Liver (tissue), 9 donors: Measurements from ENCODE around the gene PHTF1. TPM values are rescaled to one million over a fixed set of nuclear protein-coding genes. Genes with fewer than 3 reads are reported as not detected.

Source experiments
- DNase-seq: peaks from one replicate; pipeline ENCODE4 v3.0.0-alpha.2; 2017; ENCODE audit warnings: low spot score
- H3K27ac ChIP-seq, 2 donors: one replicate each; pipeline ENCODE4 v1.7.0; 2013; ENCODE audit warnings: inconsistent platforms in 2 of 2, low read length in 2 of 2, control low read depth in 1 of 2, low read depth in 1 of 2, mild to moderate bottlenecking in 1 of 2
- H3K27me3 ChIP-seq, 4 donors: one replicate each; pipeline versions ENCODE4 v1.6.1 to v1.7.0; 2013; ENCODE audit warnings: low read length in 3 of 4, inconsistent platforms in 1 of 4, mild to moderate bottlenecking in 1 of 4, moderate library complexity in 1 of 4; ENCODE audit not compliant: control insufficient read depth in 4 of 4, insufficient read depth in 4 of 4
- H3K36me3 ChIP-seq, 4 donors: one replicate each; pipeline versions ENCODE4 v1.6.1 to v1.7.0; 2013; ENCODE audit warnings: low read length in 3 of 4, mild to moderate bottlenecking in 3 of 4, low read depth in 1 of 4, moderate library complexity in 1 of 4; ENCODE audit not compliant: control insufficient read depth in 4 of 4, insufficient read depth in 3 of 4
- H3K4me1 ChIP-seq, 4 donors: one replicate each; pipeline versions ENCODE4 v1.6.1 to v1.7.0; 2013; ENCODE audit warnings: low read length in 3 of 4, mild to moderate bottlenecking in 3 of 4, moderate library complexity in 1 of 4; ENCODE audit not compliant: control insufficient read depth in 4 of 4, insufficient read depth in 4 of 4
- H3K4me3 ChIP-seq, 3 donors: one replicate each; pipeline versions ENCODE4 v1.6.1 to v1.7.0; 2013; ENCODE audit warnings: low read length in 3 of 3, control low read depth in 1 of 3, low read depth in 1 of 3, mild to moderate bottlenecking in 1 of 3
- H3K9ac ChIP-seq, 2 donors: one replicate each; pipeline ENCODE4 v1.7.0; 2013; ENCODE audit warnings: low read length in 2 of 2, mild to moderate bottlenecking in 2 of 2, moderate library complexity in 2 of 2, control low read depth in 1 of 2, low read depth in 1 of 2
- H3K9me3 ChIP-seq, 4 donors: one replicate each; pipeline versions ENCODE4 v1.6.1 to v1.7.0; 2013; ENCODE audit warnings: low read length in 3 of 4; ENCODE audit not compliant: control insufficient read depth in 4 of 4
- ATF3 ChIP-seq: IDR thresholded peaks from 2 replicates; pipeline ENCODE4 v1.6.1; 2016; ENCODE audit warnings: antibody characterized with exemption
- EGR1 ChIP-seq, 2 donors: IDR thresholded peaks; 2 replicates each; pipeline ENCODE4 v1.6.1; 2016 to 2018; ENCODE audit warnings: antibody characterized with exemption in 2 of 2, low read depth in 2 of 2
- FOXA1 ChIP-seq: IDR thresholded peaks from 2 replicates; pipeline ENCODE4 v1.6.1; 2016; ENCODE audit warnings: antibody characterized with exemption
- FOXA2 ChIP-seq: IDR thresholded peaks from 2 replicates; pipeline ENCODE4 v1.6.1; 2016; ENCODE audit warnings: antibody characterized with exemption
- GABPA ChIP-seq, 2 donors: IDR thresholded peaks in 1 of 2; conservative IDR thresholded peaks in 1 of 2; 2 replicates each; pipeline ENCODE4 v1.6.1; 2016; ENCODE audit warnings: antibody characterized with exemption in 2 of 2, mild to moderate bottlenecking in 1 of 2, moderate library complexity in 1 of 2
- HNF4A ChIP-seq, 2 donors: conservative IDR thresholded peaks; 2 replicates each; pipeline ENCODE4 v1.6.1; 2016; ENCODE audit warnings: antibody characterized with exemption in 2 of 2, mild to moderate bottlenecking in 2 of 2
- HNF4G ChIP-seq: IDR thresholded peaks from 2 replicates; pipeline ENCODE4 v1.6.1; 2016; ENCODE audit warnings: antibody characterized with exemption
- JUND ChIP-seq, 2 donors: IDR thresholded peaks; 2 replicates each; pipeline ENCODE4 v1.6.1; 2016; ENCODE audit warnings: antibody characterized with exemption in 2 of 2
- MAX ChIP-seq: IDR thresholded peaks from 2 replicates; pipeline ENCODE4 v1.6.1; 2016; ENCODE audit warnings: antibody characterized with exemption
- NR2F2 ChIP-seq: IDR thresholded peaks from 2 replicates; pipeline ENCODE4 v1.6.1; 2016; ENCODE audit warnings: antibody characterized with exemption
- RAD21 ChIP-seq, 2 donors: IDR thresholded peaks; 2 replicates each; pipeline ENCODE4 v1.6.1; 2016; ENCODE audit warnings: antibody characterized with exemption in 2 of 2, mild to moderate bottlenecking in 2 of 2
- RXRA ChIP-seq, 2 donors: IDR thresholded peaks; 2 replicates each; pipeline ENCODE4 v1.6.1; 2017 to 2018; ENCODE audit warnings: antibody characterized with exemption in 2 of 2, mild to moderate bottlenecking in 1 of 2
- SP1 ChIP-seq: IDR thresholded peaks from 2 replicates; pipeline ENCODE4 v1.6.1; 2018; ENCODE audit warnings: antibody characterized with exemption, mild to moderate bottlenecking
- TAF1 ChIP-seq: conservative IDR thresholded peaks from 2 replicates; pipeline ENCODE4 v1.6.1; 2016; ENCODE audit warnings: antibody characterized with exemption, mild to moderate bottlenecking
- YY1 ChIP-seq: IDR thresholded peaks from 2 replicates; pipeline ENCODE4 v1.6.1; 2016; ENCODE audit warnings: antibody characterized with exemption, mild to moderate bottlenecking
- polyA plus RNA-seq, 2 donors: library from polyadenylated mRNA; stranded (reverse) in 1 of 2; unstranded in 1 of 2; fragments of 200-250 nt in 1 of 2; fragments of >200 nt in 1 of 2; fragmentation: Nextera tagmentation in 1 of 2; extraction: Ambion mirVana in 1 of 2; gene quantifications; one replicate each; pipeline versions ENCODE4 v1.2.1 to v1.2.3, GENCODE V29; 2013 to 2015
- total RNA-seq, 2 donors: library from RNA; depleted of rRNA; stranded (reverse); fragments of >200 nt; gene quantifications; one replicate each; pipeline ENCODE4 v1.2.3, GENCODE V29; 2014
- TF ChIP-seq, protein P1 (sequence below): fragments of 150-350 bp; IDR thresholded peaks from 2 replicates; pipeline ENCODE4 v1.5.1; 2017; ENCODE audit warnings: improper control_type of control experiment, low read depth, low read length; ENCODE audit not compliant: missing input control
- TF ChIP-seq, protein P2 (sequence below): IDR thresholded peaks from 2 replicates; pipeline ENCODE4 v1.6.1; 2016; ENCODE audit warnings: antibody characterized with exemption
- TF ChIP-seq, protein P3 (sequence below): IDR thresholded peaks from 2 replicates; pipeline ENCODE4 v1.6.1; 2016; ENCODE audit warnings: antibody characterized with exemption, mild to moderate bottlenecking
- donor health status: healthy.
- donor health status: healthy.
- donor health status: healthy.
- donor health status: healthy.
- donor health status: healthy.

PHTF1 gene
- total and polyA plus RNA-seq, 4 donors = 3.2 to 14.0 (median 7.3) TPM

DNA sequence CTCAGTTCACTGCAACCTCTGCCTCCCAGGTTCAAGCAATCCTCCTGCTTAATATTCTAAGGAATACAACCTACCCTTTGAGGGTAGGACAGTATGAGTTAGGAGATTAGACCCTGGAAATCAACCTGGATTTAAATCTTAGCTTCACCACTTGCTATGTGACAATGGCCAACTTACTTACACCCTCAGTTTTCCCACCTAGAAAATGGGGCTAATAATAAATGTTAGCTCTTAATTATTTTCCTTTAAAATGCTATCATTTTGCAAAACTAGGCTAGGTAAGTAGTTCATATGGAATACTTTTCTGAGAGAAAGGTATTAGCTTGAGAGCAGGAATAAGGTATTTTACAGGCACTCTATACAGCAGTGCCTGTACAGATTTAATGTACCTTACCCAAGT is 110.8 kb downstream of the PHTF1 start:
- H3K27me3 ChIP-seq = no peaks in the 10 kb centered on the region
- H3K9ac ChIP-seq = no peak overlapping the region
- H3K9me3 ChIP-seq = no peaks in the 10 kb centered on the region
- no peak for TF ChIP-seq JUND (IDR thresholded peaks at IDR 0.05)
- TF ChIP-seq, protein P1, sequence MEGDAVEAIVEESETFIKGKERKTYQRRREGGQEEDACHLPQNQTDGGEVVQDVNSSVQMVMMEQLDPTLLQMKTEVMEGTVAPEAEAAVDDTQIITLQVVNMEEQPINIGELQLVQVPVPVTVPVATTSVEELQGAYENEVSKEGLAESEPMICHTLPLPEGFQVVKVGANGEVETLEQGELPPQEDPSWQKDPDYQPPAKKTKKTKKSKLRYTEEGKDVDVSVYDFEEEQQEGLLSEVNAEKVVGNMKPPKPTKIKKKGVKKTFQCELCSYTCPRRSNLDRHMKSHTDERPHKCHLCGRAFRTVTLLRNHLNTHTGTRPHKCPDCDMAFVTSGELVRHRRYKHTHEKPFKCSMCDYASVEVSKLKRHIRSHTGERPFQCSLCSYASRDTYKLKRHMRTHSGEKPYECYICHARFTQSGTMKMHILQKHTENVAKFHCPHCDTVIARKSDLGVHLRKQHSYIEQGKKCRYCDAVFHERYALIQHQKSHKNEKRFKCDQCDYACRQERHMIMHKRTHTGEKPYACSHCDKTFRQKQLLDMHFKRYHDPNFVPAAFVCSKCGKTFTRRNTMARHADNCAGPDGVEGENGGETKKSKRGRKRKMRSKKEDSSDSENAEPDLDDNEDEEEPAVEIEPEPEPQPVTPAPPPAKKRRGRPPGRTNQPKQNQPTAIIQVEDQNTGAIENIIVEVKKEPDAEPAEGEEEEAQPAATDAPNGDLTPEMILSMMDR = no peak
- no peak for TF ChIP-seq FOXA1
- no peak for TF ChIP-seq RAD21 (IDR thresholded peaks at IDR 0.05)
- TF ChIP-seq HNF4G = no peak
- no peak for TF ChIP-seq MAX
- no peak for TF ChIP-seq FOXA2
- no peak for TF ChIP-seq GABPA (IDR thresholded peaks at IDR 0.05 in 1 of 2, conservative IDR thresholded peaks at IDR 0.05 in 1 of 2)
- no peak for TF ChIP-seq ATF3
- no peak for TF ChIP-seq YY1
- TF ChIP-seq RXRA (IDR thresholded peaks at IDR 0.05) = no peak
- no peak for TF ChIP-seq EGR1 (IDR thresholded peaks at IDR 0.05; ENCODE audit: low read depth in 2 of 2)
- TF ChIP-seq, protein P2, sequence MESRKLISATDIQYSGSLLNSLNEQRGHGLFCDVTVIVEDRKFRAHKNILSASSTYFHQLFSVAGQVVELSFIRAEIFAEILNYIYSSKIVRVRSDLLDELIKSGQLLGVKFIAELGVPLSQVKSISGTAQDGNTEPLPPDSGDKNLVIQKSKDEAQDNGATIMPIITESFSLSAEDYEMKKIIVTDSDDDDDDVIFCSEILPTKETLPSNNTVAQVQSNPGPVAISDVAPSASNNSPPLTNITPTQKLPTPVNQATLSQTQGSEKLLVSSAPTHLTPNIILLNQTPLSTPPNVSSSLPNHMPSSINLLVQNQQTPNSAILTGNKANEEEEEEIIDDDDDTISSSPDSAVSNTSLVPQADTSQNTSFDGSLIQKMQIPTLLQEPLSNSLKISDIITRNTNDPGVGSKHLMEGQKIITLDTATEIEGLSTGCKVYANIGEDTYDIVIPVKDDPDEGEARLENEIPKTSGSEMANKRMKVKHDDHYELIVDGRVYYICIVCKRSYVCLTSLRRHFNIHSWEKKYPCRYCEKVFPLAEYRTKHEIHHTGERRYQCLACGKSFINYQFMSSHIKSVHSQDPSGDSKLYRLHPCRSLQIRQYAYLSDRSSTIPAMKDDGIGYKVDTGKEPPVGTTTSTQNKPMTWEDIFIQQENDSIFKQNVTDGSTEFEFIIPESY = no peak
- TF ChIP-seq NR2F2 = no peak
- no peak for TF ChIP-seq SP1
- TF ChIP-seq, protein P3, sequence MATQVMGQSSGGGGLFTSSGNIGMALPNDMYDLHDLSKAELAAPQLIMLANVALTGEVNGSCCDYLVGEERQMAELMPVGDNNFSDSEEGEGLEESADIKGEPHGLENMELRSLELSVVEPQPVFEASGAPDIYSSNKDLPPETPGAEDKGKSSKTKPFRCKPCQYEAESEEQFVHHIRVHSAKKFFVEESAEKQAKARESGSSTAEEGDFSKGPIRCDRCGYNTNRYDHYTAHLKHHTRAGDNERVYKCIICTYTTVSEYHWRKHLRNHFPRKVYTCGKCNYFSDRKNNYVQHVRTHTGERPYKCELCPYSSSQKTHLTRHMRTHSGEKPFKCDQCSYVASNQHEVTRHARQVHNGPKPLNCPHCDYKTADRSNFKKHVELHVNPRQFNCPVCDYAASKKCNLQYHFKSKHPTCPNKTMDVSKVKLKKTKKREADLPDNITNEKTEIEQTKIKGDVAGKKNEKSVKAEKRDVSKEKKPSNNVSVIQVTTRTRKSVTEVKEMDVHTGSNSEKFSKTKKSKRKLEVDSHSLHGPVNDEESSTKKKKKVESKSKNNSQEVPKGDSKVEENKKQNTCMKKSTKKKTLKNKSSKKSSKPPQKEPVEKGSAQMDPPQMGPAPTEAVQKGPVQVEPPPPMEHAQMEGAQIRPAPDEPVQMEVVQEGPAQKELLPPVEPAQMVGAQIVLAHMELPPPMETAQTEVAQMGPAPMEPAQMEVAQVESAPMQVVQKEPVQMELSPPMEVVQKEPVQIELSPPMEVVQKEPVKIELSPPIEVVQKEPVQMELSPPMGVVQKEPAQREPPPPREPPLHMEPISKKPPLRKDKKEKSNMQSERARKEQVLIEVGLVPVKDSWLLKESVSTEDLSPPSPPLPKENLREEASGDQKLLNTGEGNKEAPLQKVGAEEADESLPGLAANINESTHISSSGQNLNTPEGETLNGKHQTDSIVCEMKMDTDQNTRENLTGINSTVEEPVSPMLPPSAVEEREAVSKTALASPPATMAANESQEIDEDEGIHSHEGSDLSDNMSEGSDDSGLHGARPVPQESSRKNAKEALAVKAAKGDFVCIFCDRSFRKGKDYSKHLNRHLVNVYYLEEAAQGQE = no peak
- TF ChIP-seq HNF4A (conservative IDR thresholded peaks at IDR 0.05) = no peak
- TF ChIP-seq TAF1 = no peak
- H3K4me3 ChIP-seq = no peak overlapping the region
- peaks cover 0 to 14% (median 8%) of the 10 kb centered on the region in 4 donors for H3K36me3 ChIP-seq
- H3K27ac ChIP-seq = no peak overlapping the region
- H3K4me1 ChIP-seq = no peaks in the 10 kb centered on the region
- no peak for DNase-seq
